ENCODE measurements around the gene PDE7B. TPM values are rescaled to one million over a fixed set of nuclear protein-coding genes. Genes with fewer than 3 reads are reported as not detected.

PDE7B gene
- total RNA-seq, 8 experiments from 2014 or later = 0.08 to 60.7 (median 1.1) TPM

- ATAC-seq (replicated peaks in 6 of 8) = peak in 4 of 8 experiments; percentile 32 to 74 (median 60)
- 0 to 100% (median 79%) methylated on average over 1 to 8 of the region's 8 CpGs; no CpG with 5 or more reads in 1 of the 10 experiments for WGBS, 10 experiments
- no peak overlapping the region for H3K4me3 ChIP-seq
- in situ Hi-C loops (cut with MboI; ENCODE audit: low pct_unique_long_range_greater_than_20kb in 2 of 9, low sequenced_read_pairs in 9 of 9, unreplicated experiment in 9 of 9) = no loop called here
- no peak overlapping the region for H3K27ac ChIP-seq
- H3K4me1 ChIP-seq (replicated peaks in 1 of 2) = peaks cover 0 to 5% of the 10 kb centered on the region in 2 donors
Measured at GRCh38 chr6:135935941-135936601, 84.6 kb downstream of the PDE7B start.

- Histone ChIP-seq H3K4me1 (replicated peaks in 1 of 2) (peaks cover 0 to 5% of the 10 kb centered on the region in 2 donors), H3K27ac (no peak overlapping the region), H3K4me3 (no peak overlapping the region)
- WGBS, 10 experiments = 0 to 100% (median 78%) methylated on average over 1 of the region's 1 CpG; no CpG with 5 or more reads in 1 of the 10 experiments
- peak in 3 of 8 experiments; percentile 9 to 37 (median 13) for ATAC-seq (replicated peaks in 6 of 8)
- in situ Hi-C loops (cut with MboI; ENCODE audit: low pct_unique_long_range_greater_than_20kb in 2 of 9, low sequenced_read_pairs in 9 of 9, unreplicated experiment in 9 of 9) = no loop called here
Measured at GRCh38 chr6:135936606-135937005, 85.1 kb downstream of the PDE7B start.

GRCh38 chr6:135937106-135937505 lies 85.6 kb downstream of the PDE7B start:
- 76 to 100% (median 97%) methylated on average over 1 to 6 of the region's 6 CpGs; no CpG with 5 or more reads in 2 of the 10 experiments for WGBS, 10 experiments
- H3K4me1 ChIP-seq (replicated peaks in 1 of 2) = peaks cover 0 to 5% of the 10 kb centered on the region in 2 donors
- no peak overlapping the region for H3K4me3 ChIP-seq
- no peak overlapping the region for H3K27ac ChIP-seq
- in situ Hi-C loops (cut with MboI; ENCODE audit: low pct_unique_long_range_greater_than_20kb in 2 of 9, low sequenced_read_pairs in 9 of 9, unreplicated experiment in 9 of 9) = no loop called here
- no peak for ATAC-seq (replicated peaks in 6 of 8)

- 50 to 76% (median 61%) methylated on average over 2 to 8 of the region's 9 CpGs; no CpG with 5 or more reads in 1 of the 10 experiments for WGBS, 10 experiments
- no peak overlapping the region for H3K4me3 ChIP-seq
- H3K4me1 ChIP-seq (replicated peaks in 1 of 2) = peaks cover 0 to 5% of the 10 kb centered on the region in 2 donors
- H3K27ac ChIP-seq = no peak overlapping the region
- no peak for ATAC-seq (replicated peaks in 6 of 8)
- in situ Hi-C loops (cut with MboI; ENCODE audit: low pct_unique_long_range_greater_than_20kb in 2 of 9, low sequenced_read_pairs in 9 of 9, unreplicated experiment in 9 of 9) = no loop called here
Measured at GRCh38 chr6:135938576-135939207, 87.2 kb downstream of the PDE7B start.

- 14 to 80% (median 63%) methylated on average over 2 to 7 of the region's 7 CpGs; no CpG with 5 or more reads in 2 of the 10 experiments for WGBS, 10 experiments
- ATAC-seq (replicated peaks in 6 of 8) = no peak
- peaks cover 0 to 5% of the 10 kb centered on the region in 2 donors for H3K4me1 ChIP-seq (replicated peaks in 1 of 2)
- in situ Hi-C loops (cut with MboI; ENCODE audit: low pct_unique_long_range_greater_than_20kb in 2 of 9, low sequenced_read_pairs in 9 of 9, unreplicated experiment in 9 of 9) = no loop called here
- H3K27ac ChIP-seq = no peak overlapping the region
- no peak overlapping the region for H3K4me3 ChIP-seq
Measured at GRCh38 chr6:135939208-135939591, 87.7 kb downstream of the PDE7B start.

- WGBS, 10 experiments = 0 to 91% (median 56%) methylated on average over 1 to 5 of the region's 5 CpGs
- in situ Hi-C loops (cut with MboI; ENCODE audit: low pct_unique_long_range_greater_than_20kb in 2 of 9, low sequenced_read_pairs in 9 of 9, unreplicated experiment in 9 of 9) = no loop called here
- peak in 3 of 8 experiments; percentile 74 to 79 (median 74) for ATAC-seq (replicated peaks in 6 of 8)
- no peak overlapping the region for H3K27ac ChIP-seq
- peaks cover 0 to 5% of the 10 kb centered on the region in 2 donors for H3K4me1 ChIP-seq (replicated peaks in 1 of 2)
- H3K4me3 ChIP-seq = no peak overlapping the region
Measured at GRCh38 chr6:135940616-135941167, 89.2 kb downstream of the PDE7B start.

GRCh38 chr6:135941275-135942025 lies 89.9 kb downstream of the PDE7B start:
- 60 to 100% (median 83%) methylated on average over 1 of the region's 1 CpG; no CpG with 5 or more reads in 2 of the 10 experiments for WGBS, 10 experiments
- Histone ChIP-seq H3K4me3 (no peak overlapping the region), H3K27ac (no peak overlapping the region), H3K4me1 (replicated peaks in 1 of 2) (peaks cover 0 to 5% of the 10 kb centered on the region in 2 donors)
- in situ Hi-C loops (cut with MboI; ENCODE audit: low pct_unique_long_range_greater_than_20kb in 2 of 9, low sequenced_read_pairs in 9 of 9, unreplicated experiment in 9 of 9) = no loop called here
- peak in 3 of 8 experiments; percentile 5 to 6 (median 5) for ATAC-seq (replicated peaks in 6 of 8)

GRCh38 chr6:135944120-135944519 lies 92.6 kb downstream of the PDE7B start:
- Histone ChIP-seq H3K4me1 (replicated peaks in 1 of 2) (peaks cover 0 to 3% of the 10 kb centered on the region in 2 donors), H3K4me3 (no peak overlapping the region), H3K27ac (no peak overlapping the region)
- no peak for ATAC-seq (replicated peaks in 6 of 8)
- 60 to 91% (median 71%) methylated on average over 1 to 4 of the region's 6 CpGs; no CpG with 5 or more reads in 4 of the 10 experiments for WGBS, 10 experiments
- in situ Hi-C loops (cut with MboI; ENCODE audit: low pct_unique_long_range_greater_than_20kb in 2 of 9, low sequenced_read_pairs in 9 of 9, unreplicated experiment in 9 of 9) = no loop called here

GRCh38 chr6:135946674-135947073 lies 95.2 kb downstream of the PDE7B start:
- WGBS, 10 experiments = 33 to 100% (median 92%) methylated on average over 2 to 3 of the region's 3 CpGs
- in situ Hi-C loops (cut with MboI; ENCODE audit: low pct_unique_long_range_greater_than_20kb in 2 of 9, low sequenced_read_pairs in 9 of 9, unreplicated experiment in 9 of 9) = no loop called here

GRCh38 chr6:135950669-135951068 lies 99.2 kb downstream of the PDE7B start:
- WGBS, 10 experiments = 28 to 89% (median 81%) methylated on average over 3 to 7 of the region's 7 CpGs
- in situ Hi-C loops (cut with MboI; ENCODE audit: low pct_unique_long_range_greater_than_20kb in 2 of 9, low sequenced_read_pairs in 9 of 9, unreplicated experiment in 9 of 9) = no loop called here
- Histone ChIP-seq H3K27ac (no peak overlapping the region), H3K4me3 (no peak overlapping the region), H3K4me1 (replicated peaks in 1 of 2) (no peaks in the 10 kb centered on the region)
- peak in 2 of 8 experiments; percentile 59 to 74 for ATAC-seq (replicated peaks in 6 of 8)

More at GRCh38 chr6:135946674-135947073, 95.2 kb downstream of the PDE7B start:
- Histone ChIP-seq H3K4me1 (replicated peaks in 1 of 2) (no peaks in the 10 kb centered on the region), H3K4me3 (no peak overlapping the region), H3K27ac (no peak overlapping the region)
- ATAC-seq (replicated peaks in 6 of 8) = no peak

GRCh38 chr6:135951169-135951568 lies 99.7 kb downstream of the PDE7B start:
- in situ Hi-C loops (cut with MboI; ENCODE audit: low pct_unique_long_range_greater_than_20kb in 2 of 9, low sequenced_read_pairs in 9 of 9, unreplicated experiment in 9 of 9) = no loop called here
- Histone ChIP-seq H3K4me1 (replicated peaks in 1 of 2) (no peaks in the 10 kb centered on the region), H3K4me3 (no peak overlapping the region), H3K27ac (no peak overlapping the region)
- ATAC-seq (replicated peaks in 6 of 8) = no peak
- WGBS, 10 experiments = 29 to 100% (median 100%) methylated on average over 1 of the region's 1 CpG; no CpG with 5 or more reads in 1 of the 10 experiments

GRCh38 chr6:135953818-135954217 lies 102.3 kb downstream of the PDE7B start:
- peak in 2 of 8 experiments; percentile 42 to 50 for ATAC-seq (replicated peaks in 6 of 8)
- 64 to 87% (median 73%) methylated on average over 1 to 5 of the region's 5 CpGs for WGBS, 10 experiments
- Histone ChIP-seq H3K4me3 (no peak overlapping the region), H3K4me1 (replicated peaks in 1 of 2) (no peaks in the 10 kb centered on the region), H3K27ac (no peak overlapping the region)
- in situ Hi-C loops (cut with MboI; ENCODE audit: low pct_unique_long_range_greater_than_20kb in 2 of 9, low sequenced_read_pairs in 9 of 9, unreplicated experiment in 9 of 9) = no loop called here
